NCI-H526 treated with DMSO at 0.1 percent for 48 hours (cell line): ENCODE measurements around the gene PNLIPRP2.

ENCODE experiments used
- DNase-seq: peaks from one replicate; lab custom pipeline; 2025; lab: John Stamatoyannopoulos, UW

PNLIPRP2 gene

DNA sequence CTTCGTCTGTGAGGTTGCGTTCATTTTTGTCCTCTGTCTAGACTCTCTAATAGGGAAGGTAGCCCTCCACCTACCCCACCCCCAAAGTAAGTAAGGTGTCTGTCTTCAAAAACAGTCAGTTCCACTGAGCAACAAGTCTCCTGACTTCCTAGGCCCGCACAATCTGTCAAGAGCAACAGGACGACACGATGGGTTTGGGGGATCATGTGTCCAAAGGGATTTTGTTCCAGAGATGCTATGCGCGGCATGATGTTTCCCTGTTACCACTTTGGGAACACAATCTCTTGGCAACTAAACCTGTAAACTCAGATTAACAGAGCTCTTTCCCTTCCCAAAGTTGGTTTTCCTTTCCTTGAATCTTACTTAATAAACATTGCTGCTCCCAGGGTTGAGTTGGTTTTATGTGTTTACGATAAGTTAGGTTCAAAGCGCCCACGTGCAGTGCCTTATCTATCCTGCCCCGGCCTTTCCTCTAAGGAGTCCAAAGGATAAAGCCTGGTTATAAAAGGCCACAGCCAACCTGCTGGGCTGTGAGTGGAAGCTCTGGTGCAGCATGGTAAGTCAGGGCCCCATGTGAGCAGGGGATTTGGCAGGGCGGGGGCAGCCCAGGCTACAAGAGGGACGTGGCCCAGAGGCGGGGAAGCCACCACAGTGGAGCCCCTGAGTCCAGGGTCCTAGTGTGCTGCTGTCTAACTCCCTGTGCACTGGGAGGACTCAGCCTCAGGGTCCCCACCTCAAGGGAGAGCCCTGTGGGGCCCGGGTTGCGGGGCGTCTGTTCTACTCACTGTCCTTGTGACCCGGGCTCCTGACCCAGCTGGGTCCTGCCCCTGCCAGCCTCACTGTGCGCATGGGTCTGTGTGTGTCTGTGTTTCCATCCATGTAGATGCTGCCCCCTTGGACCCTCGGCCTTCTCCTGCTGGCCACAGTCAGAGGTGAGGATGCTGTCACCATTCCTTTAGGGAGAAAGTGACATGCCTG is at the start of gene PNLIPRP2:
Gene PNLIPRP2, plus strand, starts transcription at position 531 of the 978 bp plus-strand sequence.
- no peak for DNase-seq

DNA sequence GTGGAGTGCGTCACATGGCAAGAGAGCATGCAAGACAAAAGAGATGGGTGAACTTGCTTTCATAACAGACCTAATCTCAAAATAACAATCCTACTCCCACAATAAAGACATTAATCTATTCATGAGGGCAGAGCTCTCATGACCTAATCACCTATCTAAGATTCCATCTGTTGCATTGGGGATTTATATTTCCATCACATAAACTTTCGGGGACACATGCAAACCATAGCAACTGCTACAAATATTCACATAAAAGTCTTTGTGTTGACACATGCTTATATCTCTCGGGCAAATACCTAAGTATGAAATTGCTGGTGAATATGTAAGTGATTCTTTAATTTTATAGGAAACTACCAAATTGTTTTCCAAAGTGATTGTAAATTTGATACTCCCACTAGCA is 46.0 kb upstream of the PNLIPRP2 start:
- DNase-seq, result no peak

DNA sequence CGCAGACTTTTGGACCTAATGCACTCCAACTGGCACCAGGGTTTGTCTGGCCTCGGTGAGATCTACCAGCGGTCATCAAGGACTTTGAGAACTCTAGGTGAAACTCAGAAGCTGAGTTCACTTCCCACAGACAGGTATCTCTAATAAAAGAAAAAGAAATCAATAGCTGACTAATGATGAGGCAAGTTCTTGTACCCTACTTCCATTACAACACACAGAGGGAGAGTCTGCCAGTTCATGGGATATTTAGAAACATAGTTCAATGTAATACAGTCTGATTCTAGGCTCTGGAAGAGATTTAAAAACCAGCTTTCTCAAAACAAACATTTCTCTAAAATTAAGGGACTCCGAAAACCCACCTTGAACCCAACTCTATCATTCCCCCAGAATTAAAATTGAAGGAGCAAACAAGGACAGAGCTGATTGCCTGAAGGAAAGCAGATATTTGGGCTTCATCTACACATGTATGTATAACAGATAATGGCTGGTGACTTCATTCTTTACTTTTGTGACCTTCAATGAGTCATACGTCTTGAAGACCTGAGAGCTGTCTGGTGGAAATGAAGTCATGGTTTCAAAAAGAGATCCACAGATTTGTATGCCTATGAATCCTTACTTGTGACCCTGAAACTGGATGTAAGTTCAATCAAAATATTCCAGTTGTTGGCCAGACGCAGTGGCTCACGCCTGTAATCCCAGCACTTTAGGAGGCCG is 32.7 kb upstream of the PNLIPRP2 start:
- DNase-seq, result no peak

DNA sequence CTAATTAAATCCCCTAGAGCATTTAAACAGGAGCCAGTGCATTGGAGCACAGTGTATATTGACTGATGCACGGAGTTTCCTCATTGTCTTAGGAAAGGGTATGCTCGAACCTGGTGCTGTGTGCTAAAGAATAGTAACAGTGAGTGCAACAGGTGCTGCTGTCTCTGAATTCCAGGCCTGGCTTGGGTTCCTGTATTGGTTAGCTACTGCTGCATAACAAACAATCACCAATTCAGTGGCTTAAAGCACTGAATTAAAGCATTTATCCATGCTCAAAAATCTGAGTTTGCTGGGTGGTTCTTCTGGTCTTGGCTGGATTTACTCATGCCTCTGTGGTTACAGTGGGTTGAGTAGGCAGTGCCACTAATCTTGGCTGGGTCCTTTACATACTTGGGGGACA is 31.8 kb upstream of the PNLIPRP2 start:
- no peak for DNase-seq

DNA sequence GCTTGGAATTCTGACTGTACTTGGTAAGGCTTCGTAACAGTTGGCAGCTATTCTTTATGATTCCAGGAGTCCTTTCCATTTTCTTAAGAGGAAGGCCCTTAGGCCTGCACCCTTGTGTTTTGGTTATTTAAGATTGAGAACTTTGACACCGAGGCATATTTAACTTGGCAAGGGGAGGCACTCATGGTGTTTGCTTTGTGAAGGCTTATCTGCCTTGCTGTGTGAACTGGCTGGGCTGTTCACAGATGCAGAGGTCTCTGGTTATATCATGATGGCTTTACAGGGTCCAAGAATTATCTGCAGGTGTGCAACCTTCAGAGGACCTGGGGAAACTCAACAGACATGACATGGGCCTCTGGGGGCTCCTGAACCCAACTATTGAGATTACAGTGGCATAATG is 30.8 kb upstream of the PNLIPRP2 start:
- DNase-seq, result no peak

DNA sequence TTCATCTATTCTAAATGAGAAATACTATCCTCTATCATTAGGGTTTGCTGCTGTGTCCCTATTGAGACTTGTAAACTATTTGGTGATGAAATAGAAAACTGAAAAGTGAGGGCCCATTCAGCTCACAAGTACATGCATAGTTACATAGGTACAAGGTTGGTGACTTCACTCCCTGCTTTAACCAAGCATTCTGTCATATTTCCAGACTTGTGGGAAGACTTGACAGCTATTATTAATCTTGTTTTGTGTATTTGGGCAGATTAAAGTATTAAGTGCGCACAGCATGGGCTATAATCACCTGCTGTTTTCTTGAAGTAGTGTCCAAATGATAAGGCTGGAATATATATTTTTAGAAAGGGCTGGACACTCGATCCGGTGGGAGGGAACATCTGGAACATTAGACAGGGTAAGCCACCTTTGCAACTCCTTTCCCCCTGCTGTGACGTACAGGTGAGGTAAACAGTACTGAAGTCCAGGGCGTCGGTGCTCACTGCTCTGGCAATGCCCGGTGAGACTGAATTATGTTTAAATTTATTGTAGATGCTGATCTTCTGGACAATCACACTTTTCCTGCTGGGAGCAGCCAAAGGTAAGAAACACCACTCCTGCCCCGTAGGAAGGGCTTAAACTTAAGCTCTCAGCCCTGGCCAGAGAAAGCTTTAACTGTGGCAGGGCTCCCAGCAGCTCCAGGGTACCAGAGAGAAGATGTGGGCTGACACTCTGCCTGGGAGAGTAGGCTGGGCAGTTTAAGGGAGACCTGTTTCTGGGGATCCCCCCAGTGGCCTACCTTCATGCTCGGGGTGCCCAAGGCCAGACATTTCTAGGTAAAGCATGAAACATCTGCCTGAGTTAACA is 29.9 kb upstream of the PNLIPRP2 start, which contains the start of gene PNLIPRP1:
Gene PNLIPRP1, plus strand, starts transcription at position 370 of the 855 bp plus-strand sequence. Its CDS starts 171 bp downstream, at position 541.
- DNase-seq, result no peak

DNA sequence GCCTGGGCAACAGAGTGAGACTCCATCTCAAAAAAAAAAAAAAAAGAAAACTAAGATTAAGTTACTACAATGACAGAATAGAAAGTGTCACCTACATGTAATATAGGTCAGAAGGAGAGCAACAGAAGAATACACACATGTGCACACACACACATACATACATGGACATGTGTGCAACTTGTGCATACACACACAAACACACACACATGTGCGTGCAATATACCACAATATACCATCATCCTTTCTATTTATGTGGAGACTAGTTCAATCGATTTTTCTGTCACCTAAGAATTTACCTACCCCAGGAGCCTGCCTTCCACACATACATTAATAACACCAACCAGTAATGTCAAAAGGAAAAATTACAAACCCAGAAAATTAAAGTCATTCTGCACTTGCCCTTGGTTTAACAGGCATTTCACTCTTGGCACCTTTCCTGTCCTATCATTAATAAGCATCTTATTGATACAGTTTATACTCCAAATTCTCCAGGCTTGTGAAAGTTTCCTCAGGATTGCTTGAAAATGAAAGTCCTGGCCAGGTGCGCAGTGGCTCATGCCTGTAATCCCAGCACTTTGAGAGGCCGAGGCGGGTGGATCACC is 27.5 kb upstream of the PNLIPRP2 start:
- DNase-seq, result no peak

DNA sequence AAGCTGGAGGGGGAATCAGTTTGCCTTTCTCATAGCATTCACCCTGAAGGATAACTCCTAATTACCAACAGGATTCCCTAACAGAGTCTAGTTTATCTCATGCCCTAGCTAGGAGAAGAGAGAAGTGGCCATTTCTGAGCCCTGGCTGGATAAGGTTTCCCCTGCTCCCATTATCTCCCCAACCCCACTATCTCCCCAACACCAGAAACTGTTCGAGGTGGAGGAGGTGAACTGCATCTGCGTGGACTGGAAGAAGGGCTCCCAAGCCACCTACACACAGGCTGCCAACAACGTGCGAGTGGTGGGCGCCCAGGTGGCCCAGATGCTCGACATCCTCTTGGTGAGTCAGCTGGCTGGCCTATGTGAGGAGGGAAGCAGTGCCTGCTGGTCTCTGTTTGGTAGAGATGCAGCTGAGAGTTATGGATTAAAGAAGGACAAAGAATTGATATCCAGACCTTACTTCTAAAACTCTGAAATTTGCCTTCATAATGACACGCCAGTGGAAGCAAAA is 26.2 kb upstream of the PNLIPRP2 start:
- no peak for DNase-seq

DNA sequence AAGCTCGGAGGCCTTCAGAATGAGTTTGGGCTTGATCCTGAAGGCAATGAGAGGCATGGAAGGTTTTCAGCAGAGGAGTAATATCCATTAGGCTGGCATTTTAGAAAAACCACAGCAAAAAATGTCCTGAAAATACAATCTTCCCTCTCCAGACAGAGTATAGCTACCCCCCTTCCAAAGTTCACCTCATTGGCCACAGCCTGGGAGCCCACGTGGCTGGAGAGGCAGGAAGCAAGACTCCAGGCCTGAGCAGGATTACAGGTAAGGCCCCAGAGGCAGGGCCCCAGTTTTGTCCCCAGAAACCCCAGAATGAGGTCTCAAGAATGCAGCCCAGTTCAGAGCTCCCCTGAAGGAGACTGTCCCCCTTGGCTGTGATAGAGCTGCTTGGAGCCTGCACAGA is 24.7 kb upstream of the PNLIPRP2 start:
- DNase-seq, result no peak

DNA sequence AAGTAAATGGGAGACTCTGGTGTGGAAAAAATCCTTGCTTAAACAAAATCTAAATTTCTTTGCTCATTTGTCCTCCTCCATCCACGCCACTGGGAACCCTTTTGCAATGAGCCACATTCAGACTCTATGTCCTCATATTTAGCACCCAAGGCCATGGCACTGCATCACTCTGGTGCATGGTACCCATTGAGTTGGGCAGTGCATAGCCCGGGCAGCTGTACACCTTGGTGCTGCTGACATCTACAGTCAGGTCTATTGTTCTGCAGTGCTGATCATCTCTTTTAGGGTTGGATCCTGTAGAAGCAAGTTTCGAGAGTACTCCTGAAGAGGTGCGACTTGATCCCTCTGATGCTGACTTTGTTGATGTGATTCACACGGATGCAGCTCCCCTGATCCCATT is 23.2 kb upstream of the PNLIPRP2 start:
- DNase-seq, result no peak

DNA sequence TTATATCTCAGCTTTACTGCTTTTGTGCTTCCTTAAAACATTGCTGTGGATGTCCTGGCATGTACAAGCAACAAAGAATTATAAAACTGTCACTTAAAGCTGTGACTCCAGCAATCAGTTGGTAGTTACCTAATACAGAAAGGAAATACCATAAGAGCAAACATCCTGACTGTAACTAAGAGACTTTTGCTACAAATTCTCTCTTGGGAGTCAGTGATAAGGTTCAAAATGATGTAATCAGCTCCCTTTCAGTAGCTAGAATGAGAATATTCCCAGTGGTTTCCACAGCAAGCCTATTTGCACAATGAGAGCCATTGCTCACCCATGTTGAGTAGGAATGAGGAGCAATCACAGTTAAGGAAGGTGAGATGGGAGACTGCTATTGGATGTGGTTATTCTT is 22.4 kb upstream of the PNLIPRP2 start:
- DNase-seq, result no peak

DNA sequence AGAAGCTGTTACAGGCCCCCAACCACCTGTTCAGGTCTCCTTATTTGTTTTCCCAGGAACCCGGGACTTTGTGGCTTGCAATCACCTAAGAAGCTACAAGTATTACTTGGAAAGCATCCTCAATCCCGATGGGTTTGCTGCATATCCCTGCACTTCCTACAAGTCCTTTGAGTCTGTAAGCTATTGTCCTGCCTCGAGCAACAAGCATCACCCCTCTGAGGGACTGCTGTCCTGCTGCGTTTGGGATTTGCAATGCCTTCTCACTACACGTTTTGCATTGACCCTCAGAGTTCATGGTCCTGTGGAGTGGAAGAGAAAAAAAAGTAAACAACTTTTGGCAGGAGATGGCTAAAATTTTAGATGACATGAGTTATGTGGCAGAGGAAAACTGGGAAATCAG is 20.8 kb upstream of the PNLIPRP2 start:
- DNase-seq, result no peak

DNA sequence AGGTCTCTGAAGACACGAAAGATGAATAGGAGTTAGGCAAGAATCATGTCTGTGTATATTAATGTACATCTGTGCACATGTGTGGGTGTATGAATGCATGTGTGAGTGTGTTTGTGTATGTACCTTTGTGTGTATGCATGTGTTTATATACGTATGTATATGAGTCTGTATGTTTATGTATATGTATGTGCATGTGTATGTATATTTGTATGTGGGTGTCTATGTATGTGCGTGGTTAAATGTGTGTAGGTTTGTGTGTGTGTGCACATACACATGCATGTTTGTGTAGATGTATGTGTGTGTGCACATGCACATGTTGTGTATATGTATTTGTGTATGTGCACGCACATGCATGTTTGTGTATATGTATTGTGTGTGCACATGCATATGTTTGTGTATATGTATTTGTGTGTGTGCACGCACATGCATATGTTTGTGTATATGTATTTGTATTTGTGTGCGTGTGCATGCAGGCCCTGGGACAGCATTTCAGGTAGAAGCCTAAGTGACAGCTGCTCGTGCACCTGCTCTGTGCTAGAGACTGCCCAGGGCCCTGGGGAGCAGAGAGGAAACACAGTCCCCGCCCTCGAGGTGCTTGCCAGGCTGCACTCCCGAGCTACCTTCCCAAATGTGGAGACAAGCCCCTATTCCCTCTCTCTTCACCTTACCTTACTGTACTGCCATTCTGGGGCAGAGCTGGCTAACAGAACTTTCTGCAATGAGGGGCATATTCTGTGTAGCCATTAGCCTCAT is 17.9 kb upstream of the PNLIPRP2 start:
- DNase-seq, result no peak

DNA sequence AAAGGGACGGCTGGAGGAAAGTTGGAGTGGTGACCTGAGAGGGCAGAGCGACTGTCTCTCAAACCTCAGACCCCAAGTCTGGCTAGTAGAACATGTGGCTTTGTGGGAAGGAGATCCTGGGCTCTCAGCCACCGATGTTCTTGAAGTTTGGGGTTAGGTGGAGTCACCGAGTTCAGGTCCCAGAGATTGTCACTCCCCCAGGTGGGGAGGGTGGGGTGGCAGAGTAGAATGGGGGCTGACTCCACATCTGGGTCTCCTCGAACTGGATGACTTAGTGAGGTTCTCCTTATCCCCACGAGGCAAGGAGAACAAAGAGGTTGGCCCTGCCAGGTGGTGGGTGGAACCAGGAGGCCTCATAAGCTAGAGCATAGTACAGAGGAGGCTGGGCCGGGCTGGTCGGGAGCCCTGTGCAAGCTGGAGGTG is 14.7 kb upstream of the PNLIPRP2 start:
- no peak for DNase-seq

DNA sequence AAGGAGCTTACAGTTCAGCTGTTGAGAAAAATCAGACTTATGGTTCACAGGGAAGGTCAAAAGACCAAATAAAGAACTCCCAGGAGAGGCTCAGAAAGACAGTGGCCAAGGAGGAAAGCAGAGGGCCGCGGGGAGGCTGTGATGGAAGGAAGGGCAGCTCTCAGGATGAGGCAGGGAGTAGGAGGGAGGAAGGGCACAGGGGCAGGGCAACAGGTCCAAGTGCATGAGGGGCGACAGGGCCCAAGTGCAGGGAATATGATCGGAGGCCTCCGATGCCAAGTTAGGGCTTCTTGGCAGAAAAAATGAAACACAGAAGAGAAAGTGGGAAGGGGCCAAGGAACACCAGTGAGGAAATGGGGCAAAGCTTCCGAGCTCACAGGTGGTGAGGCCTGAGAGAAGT is 13.4 kb upstream of the PNLIPRP2 start:
- no peak for DNase-seq

DNA sequence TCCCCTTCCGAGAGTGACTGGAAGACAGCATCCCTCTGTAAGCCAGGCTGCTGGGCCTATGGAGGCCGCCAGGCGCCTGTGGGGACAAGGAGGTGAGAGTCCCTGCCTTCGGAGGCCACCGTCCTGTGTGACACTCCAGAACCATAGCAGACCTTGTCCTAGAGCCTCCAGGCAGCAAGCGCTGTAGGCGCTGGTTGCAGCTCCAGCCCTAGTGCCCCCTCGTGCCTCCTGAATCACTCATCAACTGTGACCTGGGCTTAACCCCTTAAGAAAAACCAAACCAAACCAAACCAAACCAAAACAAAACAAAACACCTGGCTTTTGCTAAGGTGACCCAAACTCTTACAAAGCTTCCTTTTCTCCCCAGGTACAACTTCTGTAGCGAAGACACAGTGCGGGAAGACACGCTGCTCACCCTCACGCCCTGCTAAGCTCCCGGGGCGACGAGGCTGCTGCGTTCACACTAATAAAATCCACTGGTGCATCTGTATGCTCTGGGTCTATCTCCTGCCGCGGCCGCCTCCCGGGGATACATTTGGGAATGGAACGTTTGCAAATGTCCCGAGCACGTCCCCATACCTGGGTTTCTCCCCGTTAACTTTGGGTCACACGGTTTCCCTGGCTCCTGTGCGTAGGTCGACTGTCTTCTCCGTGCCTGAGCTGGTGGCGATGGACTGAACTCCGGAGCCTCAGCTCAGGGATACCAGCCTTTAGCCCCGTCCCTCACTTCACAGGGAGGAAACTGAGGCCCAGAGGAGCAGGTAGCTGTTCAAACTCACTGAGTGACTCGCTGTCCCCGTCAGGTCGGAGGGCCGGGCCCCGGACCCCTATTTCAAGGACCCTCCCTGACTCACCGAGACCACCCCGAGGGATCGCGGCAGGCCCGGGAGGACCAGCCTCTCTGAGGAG is 11.8 kb upstream of the PNLIPRP2 start:
- DNase-seq, result no peak

DNA sequence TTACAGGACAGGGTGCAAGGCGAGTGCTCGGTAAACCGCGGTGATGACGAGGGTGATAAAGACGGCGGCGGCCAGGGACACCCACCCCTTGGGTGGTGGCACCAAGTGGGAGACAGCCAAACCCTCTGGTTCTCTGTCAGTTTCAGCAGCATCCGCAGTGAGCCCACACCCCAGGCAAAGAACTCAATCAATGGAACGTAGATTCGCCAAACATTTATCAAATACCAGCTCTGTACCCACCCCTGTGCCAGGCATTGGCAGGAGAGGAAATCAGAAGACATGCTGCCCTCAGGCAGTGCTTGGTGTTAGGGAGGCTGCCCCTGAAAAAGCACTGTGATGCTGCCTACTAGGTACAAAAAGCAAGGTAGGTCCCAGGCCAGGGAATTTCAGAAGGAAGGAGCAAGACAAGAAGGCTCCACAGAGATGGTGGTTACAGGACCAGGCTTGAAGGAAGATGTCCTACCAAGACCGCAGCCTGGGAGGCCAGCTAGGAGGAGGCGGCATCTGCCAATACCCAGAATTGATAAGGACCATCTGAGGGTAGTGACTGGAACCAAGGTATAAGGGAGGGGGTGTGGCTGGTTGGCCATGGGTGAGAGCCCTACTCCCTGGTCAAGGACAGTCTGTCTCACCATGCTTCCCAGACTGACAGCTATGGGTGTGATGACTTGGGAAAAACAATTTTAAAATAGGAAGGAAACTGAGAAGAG is 10.2 kb upstream of the PNLIPRP2 start:
- no peak for DNase-seq

DNA sequence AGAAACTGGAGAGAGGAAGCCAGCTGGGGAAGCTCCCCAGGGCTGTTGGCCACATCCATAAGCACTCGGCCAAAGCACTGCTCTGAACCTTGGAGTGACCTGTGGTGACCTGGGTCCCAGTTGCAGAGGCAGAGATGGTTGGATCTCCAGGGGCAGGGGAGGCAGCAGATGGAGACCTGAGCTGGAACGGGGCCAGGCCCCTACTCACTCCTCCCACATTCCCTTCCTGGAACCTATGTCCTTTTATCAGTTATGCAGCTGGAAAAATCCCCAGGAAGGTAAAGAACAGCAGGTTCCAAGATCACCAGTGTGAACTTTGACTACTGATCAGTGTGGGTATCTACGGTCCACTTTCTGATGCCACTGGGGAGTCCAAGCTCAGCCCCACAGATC is 9.6 kb upstream of the PNLIPRP2 start:
- no peak for DNase-seq
